Chondrocyte (in vitro differentiated cells): ENCODE measurements around the gene TMPRSS6. TPM values are rescaled to one million over a fixed set of nuclear protein-coding genes. Genes with fewer than 3 reads are reported as not detected.

Source experiments
- DNase-seq: peaks from one replicate; pipeline ENCODE4 v3.0.0; 2021; ENCODE audit warnings: mixed read lengths, low spot score
- H3K27ac Mint-ChIP-seq: one replicate; pipeline ENCODE4 v1.8.0; 2021; ENCODE audit warnings: mild to moderate bottlenecking, moderate library complexity, mixed read lengths; ENCODE audit not compliant: unreplicated experiment
- H3K27me3 Mint-ChIP-seq: 2 replicates; pipeline ENCODE4 v1.8.0; 2021; ENCODE audit warnings: low read depth, mixed read lengths
- H3K36me3 Mint-ChIP-seq: 2 replicates; pipeline ENCODE4 v1.8.0; 2021; ENCODE audit warnings: low read depth, mixed read lengths
- H3K4me1 Mint-ChIP-seq: 2 replicates; pipeline ENCODE4 v1.8.0; 2021; ENCODE audit warnings: low read depth, mild to moderate bottlenecking, mixed read lengths
- H3K4me3 Mint-ChIP-seq: one replicate; pipeline ENCODE4 v1.8.0; 2021; ENCODE audit warnings: mild to moderate bottlenecking, moderate library complexity, mixed read lengths; ENCODE audit not compliant: unreplicated experiment
- H3K9me3 Mint-ChIP-seq: 2 replicates; pipeline ENCODE4 v1.8.0; 2021; ENCODE audit warnings: low read depth, mixed read lengths
- CTCF ChIP-seq: fragments of 200-600 bp; sonication (generic); IDR thresholded peaks from 2 replicates; pipeline ENCODE4 v1.5.0; 2021; ENCODE audit warnings: antibody characterized with exemption, mild to moderate bottlenecking, moderate library complexity
- total RNA-seq: library from RNA; stranded (reverse); gene quantifications from 3 replicates; pipeline ENCODE4 v1.2.1, GENCODE V29; 2021

TMPRSS6 gene
- total RNA-seq, 1 donor from 2014 or later = not detected

- H3K27ac Mint-ChIP-seq = no peak overlapping the region
- TF ChIP-seq CTCF = no peak
- no peak for DNase-seq
- H3K4me1 Mint-ChIP-seq = no peaks in the 10 kb centered on the region
- peaks cover 4% of the 10 kb centered on the region for H3K27me3 Mint-ChIP-seq
- H3K9me3 Mint-ChIP-seq = no peaks in the 10 kb centered on the region
- H3K36me3 Mint-ChIP-seq = peaks cover 8% of the 10 kb centered on the region
- H3K4me3 Mint-ChIP-seq = no peak overlapping the region
Measured at GRCh38 chr22:37061611-37062375, 47.7 kb downstream of the TMPRSS6 start.

- H3K36me3 Mint-ChIP-seq = peaks cover 13% of the 10 kb centered on the region
- no peak overlapping the region for H3K27ac Mint-ChIP-seq
- no peak overlapping the region for H3K4me3 Mint-ChIP-seq
- H3K9me3 Mint-ChIP-seq = no peaks in the 10 kb centered on the region
- no peaks in the 10 kb centered on the region for H3K4me1 Mint-ChIP-seq
- no peaks in the 10 kb centered on the region for H3K27me3 Mint-ChIP-seq
- no peak for TF ChIP-seq CTCF
- no peak for DNase-seq
Measured at GRCh38 chr22:37060801-37061610, 48.5 kb downstream of the TMPRSS6 start.

GRCh38 chr22:37059876-37060449, 49.5 kb downstream of the TMPRSS6 start:
- Mint-ChIP-seq H3K9me3 (no peaks in the 10 kb centered on the region), H3K4me3 (no peak overlapping the region), H3K27ac (no peak overlapping the region), H3K4me1 (no peaks in the 10 kb centered on the region), H3K36me3 (peaks cover 14% of the 10 kb centered on the region), H3K27me3 (no peaks in the 10 kb centered on the region)
- no peak for TF ChIP-seq CTCF
- DNase-seq = no peak

GRCh38 chr22:37058917-37059701, 50.4 kb downstream of the TMPRSS6 start:
- Mint-ChIP-seq H3K27ac (no peak overlapping the region), H3K9me3 (no peaks in the 10 kb centered on the region), H3K27me3 (no peaks in the 10 kb centered on the region), H3K36me3 (peaks cover 15% of the 10 kb centered on the region), H3K4me3 (no peak overlapping the region), H3K4me1 (no peaks in the 10 kb centered on the region)
- TF ChIP-seq CTCF = no peak
- DNase-seq = no peak
